ENCODE results near the gene FMO5. TPM values are rescaled to one million over a fixed set of nuclear protein-coding genes. Genes with fewer than 3 reads are reported as not detected.

The FMO5 gene
- total and polyA plus RNA-seq, 2 donors (not counting 1 experiment from before 2014, with no cell fraction given), result 4.4 to 7.8 TPM

GRCh38 chr1:147168626-147169058 is 56.5 kb downstream of the FMO5 start:
- H3K9ac ChIP-seq (ENCODE audit: low read length), result no peak overlapping the region
- H3K27ac Mint-ChIP-seq, result no peak overlapping the region
- peaks cover 7% of the 10 kb centered on the region for H4K20me1 ChIP-seq (ENCODE audit: control insufficient read depth, insufficient read depth, low read length, poor library complexity, severe bottlenecking)
- no peaks in the 10 kb centered on the region for H3K9me3 ChIP-seq (ENCODE audit: control extremely low read depth in 1 of 3, control insufficient read depth in 2 of 3, insufficient read depth in 1 of 3, low read length in 2 of 3)
- no peak overlapping the region for H3K4me3 Mint-ChIP-seq
- ATAC-seq (ENCODE audit: low read depth), result no peak
- no peak overlapping the region for H2AFZ ChIP-seq (ENCODE audit: insufficient read depth, low read depth, low read length, poor library complexity, severe bottlenecking)
- H3K4me1 ChIP-seq (ENCODE audit: control insufficient read depth in 2 of 2, insufficient read depth in 2 of 2, low read length in 2 of 2), result peaks cover 15 to 16% of the 10 kb centered on the region in 2 donors
- peaks cover 0 to 12% of the 10 kb centered on the region in 2 experiments for H3K36me3 ChIP-seq (replicated peaks in 1 of 2; ENCODE audit: control extremely low read depth in 1 of 2, control insufficient read depth in 1 of 2, extremely low read depth in 1 of 2, insufficient read depth in 2 of 2, low read length in 1 of 2)
- 100% methylated on average over 1 of the region's 2 CpGs for WGBS (ENCODE audit: insufficient coverage)
- no peak for TF ChIP-seq EZH2 (IDR thresholded peaks at IDR 0.05; ENCODE audit: borderline replicate concordance, insufficient read depth, low read depth, low read length, poor library complexity, severe bottlenecking)
- TF ChIP-seq CTCF (IDR thresholded peaks at IDR 0.05), result no peak
- peaks cover 53% of the 10 kb centered on the region for H3K79me2 ChIP-seq (ENCODE audit: control insufficient read depth, insufficient read depth, low read length)
- H3K4me2 ChIP-seq (replicated peaks; ENCODE audit: low read depth, low read length, poor library complexity, severe bottlenecking), result no peak overlapping the region
- ChIA-PET POLR2A (no interaction called here), CTCF (interaction anchor here (0.9 to 2.3 kb wide), 3 partner anchors 73 to 113 kb away, joined by 3 to 9 read pairs (median 8); no protein-coding TSS in a partner anchor)
- no peaks in the 10 kb centered on the region for H3K27me3 Mint-ChIP-seq
- no peaks in the 10 kb centered on the region for H3K9me3 Mint-ChIP-seq (ENCODE audit: insufficient read depth)
- H3K27me3 ChIP-seq (replicated peaks in 1 of 4; ENCODE audit: control extremely low read depth in 1 of 4, control insufficient read depth in 3 of 4, insufficient read depth in 4 of 4, low read length in 3 of 4), result no peaks in the 10 kb centered on the region
- no peak for DNase-seq
- H3K4me1 Mint-ChIP-seq, result peaks cover 27% of the 10 kb centered on the region
- intact Hi-C loops (cut with micrococcal nuclease), result no loop called here
- no peak overlapping the region for H3K27ac ChIP-seq (ENCODE audit: low read length in 2 of 2)
- no peak overlapping the region for H3K4me3 ChIP-seq (ENCODE audit: control extremely low read depth in 1 of 5, extremely low read depth in 1 of 5, insufficient read depth in 1 of 5, low read depth in 2 of 5, low read length in 4 of 5)

GRCh38 chr1:147167365-147167764 is 57.8 kb downstream of the FMO5 start:
- POLR2A ChIA-PET, result no interaction called here
- DNase-seq (no peak), ATAC-seq (ENCODE audit: low read depth) (no peak)
- CTCF ChIA-PET, result interaction anchor here (2.1 kb wide), 1 partner anchor 74 kb away, joined by 8 read pairs; no protein-coding TSS in a partner anchor
- WGBS (ENCODE audit: insufficient coverage), result no CpG with 5 or more reads among the region's 1 CpG
- H3K9ac ChIP-seq (ENCODE audit: low read length), result no peak overlapping the region
- Mint-ChIP-seq H3K27ac (no peak overlapping the region), H3K4me1 (peaks cover 17% of the 10 kb centered on the region), H3K4me3 (no peak overlapping the region), H3K9me3 (ENCODE audit: insufficient read depth) (no peaks in the 10 kb centered on the region), H3K27me3 (no peaks in the 10 kb centered on the region)
- H3K4me2 ChIP-seq (replicated peaks; ENCODE audit: low read depth, low read length, poor library complexity, severe bottlenecking), result no peak overlapping the region
- TF ChIP-seq CTCF (IDR thresholded peaks at IDR 0.05), result no peak
- TF ChIP-seq EZH2 (IDR thresholded peaks at IDR 0.05; ENCODE audit: borderline replicate concordance, insufficient read depth, low read depth, low read length, poor library complexity, severe bottlenecking), result no peak
- H3K9me3 ChIP-seq (ENCODE audit: control extremely low read depth in 1 of 3, control insufficient read depth in 2 of 3, insufficient read depth in 1 of 3, low read length in 2 of 3), result no peaks in the 10 kb centered on the region
- peaks cover 2 to 20% of the 10 kb centered on the region in 2 experiments for H3K36me3 ChIP-seq (replicated peaks in 1 of 2; ENCODE audit: control extremely low read depth in 1 of 2, control insufficient read depth in 1 of 2, extremely low read depth in 1 of 2, insufficient read depth in 2 of 2, low read length in 1 of 2)
- H3K4me3 ChIP-seq (ENCODE audit: control extremely low read depth in 1 of 5, extremely low read depth in 1 of 5, insufficient read depth in 1 of 5, low read depth in 2 of 5, low read length in 4 of 5), result no peak overlapping the region
- intact Hi-C loops (cut with micrococcal nuclease), result no loop called here
- peaks cover 7% of the 10 kb centered on the region for H4K20me1 ChIP-seq (ENCODE audit: control insufficient read depth, insufficient read depth, low read length, poor library complexity, severe bottlenecking)
- H3K27me3 ChIP-seq (replicated peaks in 1 of 4; ENCODE audit: control extremely low read depth in 1 of 4, control insufficient read depth in 3 of 4, insufficient read depth in 4 of 4, low read length in 3 of 4), result no peaks in the 10 kb centered on the region
- peaks cover 53% of the 10 kb centered on the region for H3K79me2 ChIP-seq (ENCODE audit: control insufficient read depth, insufficient read depth, low read length)
- H3K27ac ChIP-seq (ENCODE audit: low read length in 2 of 2), result no peak overlapping the region
- H2AFZ ChIP-seq (ENCODE audit: insufficient read depth, low read depth, low read length, poor library complexity, severe bottlenecking), result no peak overlapping the region
- peaks cover 10% of the 10 kb centered on the region in 2 donors for H3K4me1 ChIP-seq (ENCODE audit: control insufficient read depth in 2 of 2, insufficient read depth in 2 of 2, low read length in 2 of 2)

Measured in B cell (primary cell).